H1 (cell line): ENCODE measurements around the gene SIGLEC6. TPM values are rescaled to one million over a fixed set of nuclear protein-coding genes. Genes with fewer than 3 reads are reported as not detected.

Experiments used
- CTCF ChIP-seq, 3 experiments: IDR thresholded peaks; 1 replicate in 2 of 3; 2 replicates in 1 of 3; pipeline versions ENCODE4 v1.5.1 to v1.6.1; 2011; ENCODE audit warnings: low read length in 3 of 3, mild to moderate bottlenecking in 3 of 3, inconsistent platforms in 2 of 3, low read depth in 1 of 3, moderate library complexity in 1 of 3; ENCODE audit not compliant: insufficient read depth in 1 of 3; ENCODE audit errors: control extremely low read depth in 1 of 3
- polyA plus RNA-seq, 7 experiments: library from polyadenylated mRNA; depleted of rRNA in 3 of 7; stranded (reverse) in 5 of 7; unstranded in 2 of 7; fragments of >200 nt in 5 of 7; fragments of 200-250 nt in 2 of 7; gene quantifications; 1 replicate in 5 of 7; 2 replicates in 1 of 7; 4 replicates in 1 of 7; pipeline versions ENCODE4 v1.2.1 to v1.2.3, GENCODE V29; 2011 to 2013; ENCODE audit warnings: missing spikeins in 2 of 7, mixed read lengths in 2 of 7
- total RNA-seq: library from RNA; stranded (reverse); fragmentation: NEBNext Ultra II Directional; extraction: Animal tissue kit (Norgen Biotek cat#: 25700); gene quantifications from 2 replicates; pipeline ENCODE4 v1.2.1, GENCODE V29; 2021

Gene SIGLEC6
- total and polyA plus RNA-seq, 2 of the 8 experiments (the other 6 are each of a cell fraction or from before 2014, with no cell fraction given): 0.05 TPM; not detected in 1

- no peak for TF ChIP-seq CTCF (IDR thresholded peaks at IDR 0.05; ENCODE audit: control extremely low read depth in 1 of 3, insufficient read depth in 1 of 3, low read depth in 1 of 3, low read length in 3 of 3)
Measured at GRCh38 chr19:51493776-51494175, 37.7 kb downstream of the SIGLEC6 start (continued).
